Hepatocyte (in vitro differentiated cells): ENCODE data around the gene PRR29.

ENCODE experiments used
- EZH2 ChIP-seq: fragments of 200-600 bp; sonication (generic); IDR thresholded peaks from 2 replicates; pipeline ENCODE4 v1.6.1; 2016; ENCODE audit warnings: antibody characterized with exemption, mild to moderate bottlenecking, borderline replicate concordance
- TF ChIP-seq, protein P1 (sequence below): fragments of 200-600 bp; sonication (generic); IDR thresholded peaks from 2 replicates; pipeline ENCODE4 v1.5.1; 2016; ENCODE audit warnings: antibody characterized with exemption, mild to moderate bottlenecking; ENCODE audit not compliant: poor library complexity

DNA sequence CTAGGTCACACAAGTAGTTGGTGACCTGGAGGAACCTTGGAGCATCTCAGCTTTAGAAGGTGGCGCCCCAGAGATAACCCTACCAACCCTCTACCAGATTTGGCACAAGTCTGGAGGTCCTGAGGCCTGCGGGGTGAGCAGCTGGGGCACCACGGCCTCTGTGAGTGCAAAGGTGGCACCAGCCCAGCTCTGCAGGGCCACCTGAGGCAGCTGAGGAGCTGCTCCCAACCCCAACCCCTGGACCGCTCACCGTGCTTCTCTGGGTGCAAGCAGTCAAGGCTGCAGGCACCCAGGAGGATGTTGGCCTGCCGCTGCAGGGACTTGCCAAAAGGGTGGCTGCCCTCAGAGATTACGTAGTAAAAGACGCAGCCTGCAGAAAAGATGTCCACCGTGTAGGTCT lies 50.7 kb downstream of the PRR29 start:
- TF ChIP-seq, protein P1, sequence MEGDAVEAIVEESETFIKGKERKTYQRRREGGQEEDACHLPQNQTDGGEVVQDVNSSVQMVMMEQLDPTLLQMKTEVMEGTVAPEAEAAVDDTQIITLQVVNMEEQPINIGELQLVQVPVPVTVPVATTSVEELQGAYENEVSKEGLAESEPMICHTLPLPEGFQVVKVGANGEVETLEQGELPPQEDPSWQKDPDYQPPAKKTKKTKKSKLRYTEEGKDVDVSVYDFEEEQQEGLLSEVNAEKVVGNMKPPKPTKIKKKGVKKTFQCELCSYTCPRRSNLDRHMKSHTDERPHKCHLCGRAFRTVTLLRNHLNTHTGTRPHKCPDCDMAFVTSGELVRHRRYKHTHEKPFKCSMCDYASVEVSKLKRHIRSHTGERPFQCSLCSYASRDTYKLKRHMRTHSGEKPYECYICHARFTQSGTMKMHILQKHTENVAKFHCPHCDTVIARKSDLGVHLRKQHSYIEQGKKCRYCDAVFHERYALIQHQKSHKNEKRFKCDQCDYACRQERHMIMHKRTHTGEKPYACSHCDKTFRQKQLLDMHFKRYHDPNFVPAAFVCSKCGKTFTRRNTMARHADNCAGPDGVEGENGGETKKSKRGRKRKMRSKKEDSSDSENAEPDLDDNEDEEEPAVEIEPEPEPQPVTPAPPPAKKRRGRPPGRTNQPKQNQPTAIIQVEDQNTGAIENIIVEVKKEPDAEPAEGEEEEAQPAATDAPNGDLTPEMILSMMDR = no peak
- no peak for TF ChIP-seq EZH2
